GM19397 (cell line): ENCODE results near the gene PPA1.
A peak's percentile ranks its signal among the peaks of the same experiment; 100 is the strongest.
"Not testable (repeated sequence)": the region's sequence is repeated elsewhere in the genome, so short reads cannot be mapped to it uniquely, and the experiment has no call there.

Experiments
- ATAC-seq: cut with Tn5 transposase; IDR thresholded peaks from one replicate; pipeline ENCODE4 v1.9.1; 2021; ENCODE audit warnings: mild to moderate bottlenecking, moderate library complexity; ENCODE audit not compliant: unreplicated experiment

PPA1 gene

DNA sequence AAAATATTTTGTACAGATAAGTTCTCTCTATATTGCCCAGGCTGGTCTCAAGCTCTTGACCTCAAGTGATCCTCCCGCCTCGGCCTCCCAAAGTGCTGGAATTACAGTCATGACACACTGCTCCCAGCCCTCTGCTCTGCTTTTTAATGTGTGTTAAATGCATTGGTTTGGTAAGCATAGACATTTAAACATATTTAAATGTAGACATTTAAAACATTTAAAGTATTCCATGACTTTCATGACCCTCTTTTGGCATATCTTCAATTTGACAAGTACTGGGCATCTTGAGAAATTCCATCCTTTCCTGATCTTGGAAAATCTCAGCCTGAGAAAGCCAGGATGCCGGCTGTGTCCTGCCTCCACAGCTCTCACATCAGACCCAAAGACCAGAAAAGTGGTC, 57.7 kb downstream of the PPA1 start:
- no peak for ATAC-seq

- ATAC-seq: no peak
Measured at GRCh38 chr10:70174058-70174741, 59.0 kb downstream of the PPA1 start.

DNA sequence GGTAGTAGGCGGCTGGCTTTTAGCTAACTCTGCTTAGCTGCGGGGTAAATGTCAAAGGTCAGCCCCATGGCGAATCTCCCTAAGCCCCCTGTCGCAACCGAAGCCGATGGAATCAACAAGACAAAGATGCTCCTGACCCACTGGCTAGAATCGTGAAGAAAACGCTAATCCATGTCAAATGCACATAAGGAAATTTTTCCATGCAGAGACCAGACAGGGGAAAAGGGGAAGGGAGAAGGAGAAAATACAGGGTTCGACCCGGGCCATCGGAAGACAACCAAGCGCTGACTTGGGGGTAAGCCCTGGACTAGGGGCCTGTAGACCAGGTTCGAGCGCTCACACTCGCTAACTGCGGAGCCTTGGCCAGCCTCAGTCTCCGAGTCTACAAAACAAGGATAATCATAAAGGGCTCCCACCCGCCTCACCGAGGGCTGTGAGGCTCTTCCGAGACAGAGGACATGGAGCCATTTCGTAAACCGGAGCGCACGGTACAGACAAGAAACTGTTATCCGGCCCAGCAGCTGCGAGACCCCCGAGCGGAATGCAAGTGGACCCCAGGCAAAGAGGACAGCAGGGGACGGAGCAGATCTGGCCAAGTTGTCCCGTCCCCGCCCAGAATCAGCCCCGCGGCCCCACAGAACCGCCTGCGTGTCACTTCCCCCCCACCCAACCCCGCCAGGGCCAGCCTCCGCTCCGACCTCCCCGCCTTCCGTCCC, 63.4 kb downstream of the PPA1 start:
- peak; percentile 3 for ATAC-seq

DNA sequence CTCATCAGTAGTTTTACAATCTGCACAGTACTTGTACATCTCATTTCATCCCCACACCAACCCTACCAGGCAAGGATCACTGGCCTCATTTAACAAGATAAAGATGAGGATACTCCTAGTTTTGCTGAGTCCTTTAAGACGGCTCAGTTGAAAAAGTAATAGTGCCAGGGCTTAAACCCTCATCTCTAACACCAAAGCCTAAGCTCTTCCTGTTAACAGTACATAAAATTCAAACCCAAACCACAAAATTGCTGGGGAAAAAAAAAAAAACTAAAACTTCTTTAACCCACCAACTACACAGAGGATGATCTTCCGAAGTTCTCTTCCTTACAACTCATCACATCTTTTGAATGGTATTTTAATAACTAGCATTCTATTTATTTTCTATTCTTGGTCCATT, 64.2 kb downstream of the PPA1 start:
- ATAC-seq: no peak

DNA sequence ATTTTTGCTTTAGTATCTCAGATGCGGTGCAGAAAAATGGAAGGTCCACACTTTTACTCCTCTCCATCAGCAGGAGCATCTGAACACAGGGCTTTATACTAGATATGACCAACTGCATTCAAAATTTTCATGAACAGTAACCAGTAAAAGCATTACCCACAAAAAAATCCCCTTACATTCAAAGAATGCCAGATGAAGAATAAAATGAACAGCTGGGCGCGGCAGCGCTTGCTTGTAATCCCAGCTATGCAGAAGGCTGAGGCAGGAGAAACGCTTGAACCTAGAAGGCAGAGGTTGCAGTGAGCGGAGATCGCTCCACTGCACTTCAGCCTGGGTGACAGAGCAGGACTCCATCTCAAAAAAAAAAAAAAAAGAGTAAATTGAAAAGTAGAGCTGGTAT, 66.0 kb downstream of the PPA1 start:
- ATAC-seq: no peak

DNA sequence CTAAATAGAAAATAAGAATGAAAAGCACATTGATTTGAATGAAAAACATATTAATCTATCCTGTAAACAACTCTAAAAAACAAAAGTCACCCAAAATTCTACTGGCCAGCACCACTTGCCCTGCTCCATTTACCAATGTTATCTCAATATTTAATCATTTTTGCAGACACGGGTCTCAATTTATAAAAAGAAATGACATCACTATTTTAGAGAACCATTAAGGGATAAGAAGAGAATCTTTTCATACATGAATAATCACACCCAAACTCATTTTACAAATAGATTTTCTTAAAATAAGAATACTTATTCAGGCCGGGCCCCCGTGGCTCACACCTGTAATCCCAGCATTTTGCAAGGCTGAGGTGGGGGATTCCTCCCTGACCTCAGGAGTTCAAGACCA, 66.8 kb downstream of the PPA1 start:
- ATAC-seq: no peak

GRCh38 chr10:70164163-70164562, 69.1 kb downstream of the PPA1 start:
- ATAC-seq: no peak

DNA sequence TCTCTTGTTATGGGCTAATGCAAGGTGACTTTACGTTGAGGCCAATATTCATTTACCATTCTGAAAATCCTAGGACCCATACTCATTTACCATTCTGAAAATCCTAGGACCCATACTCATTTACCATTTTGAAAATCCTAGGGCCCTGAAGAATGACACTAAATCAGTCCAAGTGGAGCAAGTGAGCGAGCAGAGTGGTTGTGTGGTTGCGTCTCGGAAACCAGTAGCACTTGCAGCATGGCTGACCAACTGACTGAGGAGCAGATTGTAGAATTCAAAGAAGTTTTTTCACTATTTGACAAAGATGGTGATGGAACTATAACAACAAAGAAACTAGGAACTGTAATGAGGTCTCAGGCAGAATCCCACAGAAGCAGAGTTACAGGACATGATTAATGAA, 69.8 kb downstream of the PPA1 start:
- no peak for ATAC-seq

DNA sequence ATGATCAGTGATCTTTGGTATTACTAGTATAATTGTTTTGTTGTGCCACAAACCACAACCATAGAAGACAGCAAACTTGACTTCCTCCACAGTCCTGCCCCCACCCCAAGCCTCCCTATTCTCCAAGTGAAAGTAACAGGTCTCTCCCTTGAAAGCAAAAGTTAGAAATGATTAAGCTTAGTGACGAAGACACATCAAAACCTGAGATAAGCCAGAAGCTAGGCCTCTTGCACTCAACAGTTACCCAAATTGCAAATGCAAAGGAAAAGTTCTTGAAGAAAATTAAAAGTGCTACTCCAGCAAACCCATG, 70.4 kb downstream of the PPA1 start:
- no peak for ATAC-seq

- ATAC-seq: no peak
Measured at GRCh38 chr10:70162151-70162891, 70.9 kb downstream of the PPA1 start.

DNA sequence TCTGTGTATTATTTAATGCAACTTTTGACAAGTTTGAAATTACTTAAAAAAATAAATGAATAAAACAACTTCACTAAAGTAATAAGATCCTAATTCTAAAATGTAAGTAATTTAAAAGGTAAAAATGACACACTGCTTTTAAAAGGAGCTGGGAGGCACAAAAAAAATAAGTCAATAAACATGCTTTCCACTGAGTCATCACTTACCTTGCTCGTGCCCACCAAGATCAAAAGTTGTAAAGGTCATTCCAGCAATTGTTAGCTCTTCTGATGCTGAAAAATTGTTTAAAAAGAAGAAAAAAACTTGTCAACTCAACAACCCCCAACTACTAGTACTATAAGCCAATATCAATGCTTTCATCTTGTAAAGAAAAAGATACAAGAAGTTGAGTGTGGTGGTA, 72.4 kb downstream of the PPA1 start:
- ATAC-seq: no peak

DNA sequence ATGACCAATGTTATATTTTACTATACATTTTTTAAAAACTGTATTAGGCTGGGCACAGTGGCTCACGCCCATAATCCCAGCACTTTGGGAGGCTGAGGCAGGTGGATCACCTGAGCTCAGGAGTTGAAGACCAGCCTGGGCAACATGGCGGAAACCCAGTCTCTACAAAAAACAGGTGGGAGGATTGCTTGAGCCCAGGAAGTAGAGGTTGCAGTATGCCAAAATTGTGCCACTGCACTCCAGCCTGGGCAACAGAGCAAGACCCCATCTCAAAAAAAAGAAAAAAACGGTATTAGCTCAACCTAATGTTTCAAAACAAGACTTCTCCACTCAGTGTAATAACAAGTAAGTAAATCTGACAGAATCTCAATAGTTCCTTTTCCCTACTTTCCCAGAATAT, 73.9 kb downstream of the PPA1 start:
- ATAC-seq: not testable (repeated sequence)

GRCh38 chr10:70158113-70158512, 75.1 kb downstream of the PPA1 start:
- ATAC-seq: no peak

DNA sequence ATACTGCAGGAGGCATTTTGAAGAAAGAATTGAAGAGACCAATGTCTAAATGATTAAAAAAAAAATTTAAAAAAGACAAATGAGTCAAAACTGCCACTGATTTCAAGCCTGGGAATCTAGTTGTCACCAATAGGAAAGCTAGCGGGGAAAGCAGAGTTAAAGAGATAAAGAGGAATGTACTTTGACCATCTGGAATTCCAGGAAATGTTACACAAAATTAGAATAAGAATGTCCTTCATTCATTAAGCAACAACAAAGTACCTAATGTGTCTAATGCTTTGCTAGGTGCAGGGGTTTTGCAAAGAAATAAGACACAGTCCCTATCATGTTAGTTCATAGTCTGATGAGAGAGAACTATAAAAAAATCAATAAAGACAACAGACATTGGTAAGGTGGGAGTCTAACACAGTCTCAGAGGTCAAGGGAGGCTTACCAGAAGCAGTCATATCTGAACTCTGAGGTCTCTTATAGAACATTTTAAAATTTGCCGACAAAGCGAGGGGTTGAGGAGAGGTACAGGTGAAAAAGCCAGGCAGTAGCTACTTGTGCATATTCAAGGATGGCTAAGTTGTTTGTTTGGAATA, 77.9 kb downstream of the PPA1 start:
- no peak for ATAC-seq
